HG03469 (cell line): Measurements from ENCODE around the gene RBM19.
A peak's percentile ranks its signal among the peaks of the same experiment; 100 is the strongest.

Experiments used
- ATAC-seq: cut with Tn5 transposase; IDR thresholded peaks from one replicate; pipeline ENCODE4 v1.9.1; 2021; ENCODE audit warnings: mild to moderate bottlenecking, moderate library complexity, moderate number of reproducible peaks; ENCODE audit not compliant: unreplicated experiment

The RBM19 gene

GRCh38 chr12:113990250-113991223 lies 24.4 kb upstream of the RBM19 start:
- no peak for ATAC-seq

- ATAC-seq, result no peak
Observed at GRCh38 chr12:113988976-113989375, 22.9 kb upstream of the RBM19 start.

- ATAC-seq, result no peak
Observed at GRCh38 chr12:113988064-113988451, 21.9 kb upstream of the RBM19 start.

- no peak for ATAC-seq
Observed at GRCh38 chr12:113987261-113988063, 21.3 kb upstream of the RBM19 start.

- ATAC-seq, result no peak
Observed at GRCh38 chr12:113984464-113984863, 18.3 kb upstream of the RBM19 start.

GRCh38 chr12:113983777-113984448 lies 17.8 kb upstream of the RBM19 start:
- ATAC-seq, result no peak

- ATAC-seq, result no peak
Observed at GRCh38 chr12:113983265-113983664, 17.1 kb upstream of the RBM19 start.

- ATAC-seq, result no peak
Observed at GRCh38 chr12:113981876-113982275, 15.8 kb upstream of the RBM19 start.

GRCh38 chr12:113980537-113981337 lies 14.6 kb upstream of the RBM19 start:
- no peak for ATAC-seq

GRCh38 chr12:113980054-113980453 lies 13.9 kb upstream of the RBM19 start:
- ATAC-seq, result no peak

- ATAC-seq, result no peak
Observed at GRCh38 chr12:113978080-113978479, 12.0 kb upstream of the RBM19 start.

GRCh38 chr12:113974006-113974405 lies 7.9 kb upstream of the RBM19 start:
- ATAC-seq, result no peak

GRCh38 chr12:113973109-113973904 lies 7.2 kb upstream of the RBM19 start:
- no peak for ATAC-seq

- no peak for ATAC-seq
Observed at GRCh38 chr12:113971392-113971791, 5.3 kb upstream of the RBM19 start.

- ATAC-seq, result no peak
Observed at GRCh38 chr12:113970211-113970610, 4.1 kb upstream of the RBM19 start.

- ATAC-seq, result no peak
Observed at GRCh38 chr12:113967368-113967767, 1.2 kb upstream of the RBM19 start.

GRCh38 chr12:113962733-113963132 lies 3.4 kb downstream of the RBM19 start:
- no peak for ATAC-seq

GRCh38 chr12:113961921-113962710 lies 4.0 kb downstream of the RBM19 start:
- ATAC-seq, result peak; percentile 30

GRCh38 chr12:113960030-113960429 lies 6.1 kb downstream of the RBM19 start:
- ATAC-seq, result no peak
